ENCODE results near the gene IGLON5. TPM values are rescaled to one million over a fixed set of nuclear protein-coding genes. Genes with fewer than 3 reads are reported as not detected.

IGLON5 gene
- total RNA-seq, 6 donors from 2014 or later = 0.09 to 0.10 TPM; not detected in 4

GRCh38 chr19:51324167-51324481, 12.7 kb downstream of the IGLON5 start:
- WGBS, 2 donors = 63 to 65% methylated on average over 6 of the region's 6 CpGs
- DNase-seq (no peak), ATAC-seq (ENCODE audit: low FRiP score in 2 of 2) (no peak)
- Histone ChIP-seq H3K27me3 (peaks cover 0 to 22% (median 11%) of the 10 kb centered on the region in 4 donors), H3K27ac (no peak overlapping the region), H3K4me3 (no peak overlapping the region), H3K36me3 (no peaks in the 10 kb centered on the region), H3K9me3 (no peaks in the 10 kb centered on the region), H3K4me1 (peaks cover 7 to 16% (median 13%) of the 10 kb centered on the region in 4 donors)
- no peak for TF ChIP-seq EP300 (IDR thresholded peaks at IDR 0.05)
- TF ChIP-seq CTCF (IDR thresholded peaks at IDR 0.05) = no peak
- TF ChIP-seq POLR2AphosphoS5 (IDR thresholded peaks at IDR 0.05) = no peak
- TF ChIP-seq POLR2A (IDR thresholded peaks at IDR 0.05) = no peak

- peaks cover 0 to 25% (median 11%) of the 10 kb centered on the region in 4 donors for H3K27me3 ChIP-seq
- 70 to 71% methylated on average over 24 to 26 of the region's 26 CpGs for WGBS, 2 donors
- no peak for TF ChIP-seq EP300 (IDR thresholded peaks at IDR 0.05)
- no peak for TF ChIP-seq CTCF (IDR thresholded peaks at IDR 0.05)
- TF ChIP-seq POLR2A (IDR thresholded peaks at IDR 0.05) = no peak
- TF ChIP-seq POLR2AphosphoS5 (IDR thresholded peaks at IDR 0.05) = no peak
- H3K36me3 ChIP-seq = no peaks in the 10 kb centered on the region
- H3K9me3 ChIP-seq = no peaks in the 10 kb centered on the region
- no peak for ATAC-seq (ENCODE audit: low FRiP score in 2 of 2)
- H3K4me1 ChIP-seq = peaks cover 7 to 16% (median 13%) of the 10 kb centered on the region in 4 donors
- no peak overlapping the region for H3K27ac ChIP-seq
- no peak overlapping the region for H3K4me3 ChIP-seq
- no peak for DNase-seq
Measured at GRCh38 chr19:51325161-51325976, 13.9 kb downstream of the IGLON5 start.

GRCh38 chr19:51326216-51327065, 15.0 kb downstream of the IGLON5 start:
- H3K36me3 ChIP-seq = no peaks in the 10 kb centered on the region
- DNase-seq (no peak), ATAC-seq (ENCODE audit: low FRiP score in 2 of 2) (no peak)
- TF ChIP-seq EP300 (IDR thresholded peaks at IDR 0.05) (no peak), CTCF (IDR thresholded peaks at IDR 0.05) (no peak), POLR2AphosphoS5 (IDR thresholded peaks at IDR 0.05) (no peak), POLR2A (IDR thresholded peaks at IDR 0.05) (no peak)
- peaks cover 0 to 25% (median 11%) of the 10 kb centered on the region in 4 donors for H3K27me3 ChIP-seq
- H3K27ac ChIP-seq = no peak overlapping the region
- 21 to 24% methylated on average over 17 to 36 of the region's 36 CpGs for WGBS, 2 donors
- H3K4me1 ChIP-seq = peaks cover 7 to 16% (median 13%) of the 10 kb centered on the region in 4 donors
- H3K4me3 ChIP-seq = no peak overlapping the region
- H3K9me3 ChIP-seq = peaks cover 0 to 5% (median 1%) of the 10 kb centered on the region in 4 donors

- DNase-seq (peak; percentile 41 to 89), ATAC-seq (ENCODE audit: low FRiP score in 2 of 2) (peak in 1 of 2 donors; percentile 75)
- Histone ChIP-seq H3K9me3 (peaks cover 0 to 5% (median 1%) of the 10 kb centered on the region in 4 donors), H3K27me3 (peaks cover 0 to 25% (median 11%) of the 10 kb centered on the region in 4 donors), H3K36me3 (no peaks in the 10 kb centered on the region), H3K27ac (no peak overlapping the region), H3K4me1 (peaks cover 7 to 16% (median 13%) of the 10 kb centered on the region in 4 donors), H3K4me3 (peak overlapping the region in 3 of 4 donors; percentile 15 to 29 (median 20))
- WGBS, 2 donors = 8 to 16% methylated on average over 23 to 43 of the region's 75 CpGs
- peak in 1 of 4 donors; percentile 8 for TF ChIP-seq POLR2A (IDR thresholded peaks at IDR 0.05)
- TF ChIP-seq CTCF (IDR thresholded peaks at IDR 0.05) = no peak
Measured at GRCh38 chr19:51327066-51328001, 15.9 kb downstream of the IGLON5 start.
